ENCODE results near the gene IL11RA. TPM values are rescaled to one million over a fixed set of nuclear protein-coding genes. Genes with fewer than 3 reads are reported as not detected.

The IL11RA gene
- total RNA-seq, 2 experiments from 2014 or later, result 16.7 to 20.1 TPM

DNA sequence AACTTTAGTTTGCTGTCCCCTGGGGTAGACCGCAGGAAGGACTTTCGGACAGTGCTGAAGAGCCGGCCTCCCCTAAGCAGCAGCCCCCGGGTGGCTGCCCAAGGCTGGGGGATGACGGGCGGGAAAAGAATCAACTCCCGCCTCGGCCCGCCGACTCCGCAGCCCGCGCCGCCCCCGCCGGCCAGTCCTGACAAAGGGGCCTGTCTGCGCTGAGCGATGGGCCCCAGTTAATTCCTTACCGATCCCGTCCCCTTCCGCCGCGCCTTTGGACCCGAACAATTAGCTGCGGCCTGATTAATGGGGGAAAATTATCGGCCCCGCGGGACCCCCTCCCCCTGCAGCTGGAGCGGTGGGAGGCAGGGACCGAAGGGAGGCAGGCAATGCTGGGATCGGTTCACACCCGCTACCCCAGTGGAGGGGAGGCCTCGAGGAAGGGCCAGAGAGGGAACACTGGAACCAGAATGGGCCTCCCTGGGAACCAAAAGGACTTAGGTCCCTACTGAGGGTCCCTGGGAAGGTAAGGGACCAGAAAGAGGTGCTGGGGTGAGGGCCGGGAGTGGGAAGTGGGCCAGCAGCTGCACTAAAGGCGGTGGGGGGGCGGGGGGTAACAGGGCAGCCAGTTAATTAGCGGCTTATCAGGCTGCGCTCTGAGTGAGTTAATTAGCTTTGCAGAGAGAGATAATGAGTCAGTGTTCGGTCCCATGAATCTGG, 27.4 kb upstream of the IL11RA start:
- no peaks in the 10 kb centered on the region for H3K9me3 ChIP-seq (ENCODE audit: low read length)
- no peak for DNase-seq (ENCODE audit: low spot score)
- H3K4me1 ChIP-seq (ENCODE audit: insufficient read depth, low read length, poor library complexity, severe bottlenecking), result peaks cover 8% of the 10 kb centered on the region
- H3K9me2 ChIP-seq (ENCODE audit: insufficient read depth, low read length), result no peaks in the 10 kb centered on the region
- intact Hi-C loops (cut with micrococcal nuclease; ENCODE audit: unreplicated experiment), result no loop called here
- no peak overlapping the region for H3K4me2 ChIP-seq (ENCODE audit: low read length)
- no peaks in the 10 kb centered on the region for H4K20me1 ChIP-seq (ENCODE audit: insufficient read depth, low read length)
- no peak overlapping the region for H3K4me3 ChIP-seq (ENCODE audit: low read depth, low read length, poor library complexity, severe bottlenecking)
- H2AFZ ChIP-seq (ENCODE audit: low read length), result no peak overlapping the region
- ChIA-PET CTCF (ENCODE audit: unreplicated experiment) (no interaction called here), POLR2A (interaction anchor here (0.8 kb wide), 1 partner anchor 14 kb away, joined by 3 read pairs; no protein-coding TSS in a partner anchor)
- no peaks in the 10 kb centered on the region for H3K36me3 ChIP-seq (ENCODE audit: insufficient read depth, low read length)
- no peaks in the 10 kb centered on the region for H3K79me2 ChIP-seq (ENCODE audit: insufficient read depth, low read depth, low read length)
- no peak for TF ChIP-seq EZH2phosphoT487 (IDR thresholded peaks at IDR 0.05; ENCODE audit: borderline replicate concordance, low read depth, low read length)
- TF ChIP-seq, protein P1, sequence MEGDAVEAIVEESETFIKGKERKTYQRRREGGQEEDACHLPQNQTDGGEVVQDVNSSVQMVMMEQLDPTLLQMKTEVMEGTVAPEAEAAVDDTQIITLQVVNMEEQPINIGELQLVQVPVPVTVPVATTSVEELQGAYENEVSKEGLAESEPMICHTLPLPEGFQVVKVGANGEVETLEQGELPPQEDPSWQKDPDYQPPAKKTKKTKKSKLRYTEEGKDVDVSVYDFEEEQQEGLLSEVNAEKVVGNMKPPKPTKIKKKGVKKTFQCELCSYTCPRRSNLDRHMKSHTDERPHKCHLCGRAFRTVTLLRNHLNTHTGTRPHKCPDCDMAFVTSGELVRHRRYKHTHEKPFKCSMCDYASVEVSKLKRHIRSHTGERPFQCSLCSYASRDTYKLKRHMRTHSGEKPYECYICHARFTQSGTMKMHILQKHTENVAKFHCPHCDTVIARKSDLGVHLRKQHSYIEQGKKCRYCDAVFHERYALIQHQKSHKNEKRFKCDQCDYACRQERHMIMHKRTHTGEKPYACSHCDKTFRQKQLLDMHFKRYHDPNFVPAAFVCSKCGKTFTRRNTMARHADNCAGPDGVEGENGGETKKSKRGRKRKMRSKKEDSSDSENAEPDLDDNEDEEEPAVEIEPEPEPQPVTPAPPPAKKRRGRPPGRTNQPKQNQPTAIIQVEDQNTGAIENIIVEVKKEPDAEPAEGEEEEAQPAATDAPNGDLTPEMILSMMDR (conservative IDR thresholded peaks at IDR 0.05; ENCODE audit: low read length), result no peak
- H3K27ac ChIP-seq (ENCODE audit: low read depth, low read length, poor library complexity, severe bottlenecking), result no peak overlapping the region
- no TSS peak for BruUV-seq (replicated peaks)

DNA sequence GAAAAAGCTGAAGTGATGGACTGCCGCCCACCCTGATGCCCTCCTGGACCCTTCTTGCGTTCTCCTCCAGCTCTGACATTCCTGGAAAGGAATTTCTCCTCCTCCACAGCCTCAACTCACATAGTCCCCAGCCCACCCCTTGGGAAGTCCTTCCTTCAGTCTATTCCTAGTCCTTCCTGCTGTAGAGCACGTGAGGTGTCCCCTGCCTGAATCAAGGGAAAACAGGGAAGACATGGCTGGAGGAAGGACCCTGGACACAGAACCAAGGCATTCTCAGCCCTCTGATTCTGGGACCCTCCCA, 26.8 kb upstream of the IL11RA start:
- Histone ChIP-seq H2AFZ (ENCODE audit: low read length) (no peak overlapping the region), H3K79me2 (ENCODE audit: insufficient read depth, low read depth, low read length) (no peaks in the 10 kb centered on the region), H3K36me3 (ENCODE audit: insufficient read depth, low read length) (no peaks in the 10 kb centered on the region), H3K9me3 (ENCODE audit: low read length) (no peaks in the 10 kb centered on the region), H3K27ac (ENCODE audit: low read depth, low read length, poor library complexity, severe bottlenecking) (no peak overlapping the region), H3K4me3 (ENCODE audit: low read depth, low read length, poor library complexity, severe bottlenecking) (no peak overlapping the region), H3K4me2 (ENCODE audit: low read length) (no peak overlapping the region), H4K20me1 (ENCODE audit: insufficient read depth, low read length) (no peaks in the 10 kb centered on the region), H3K4me1 (ENCODE audit: insufficient read depth, low read length, poor library complexity, severe bottlenecking) (peaks cover 6% of the 10 kb centered on the region), H3K9me2 (ENCODE audit: insufficient read depth, low read length) (no peaks in the 10 kb centered on the region)
- CTCF ChIA-PET (ENCODE audit: unreplicated experiment), result no interaction called here
- intact Hi-C loops (cut with micrococcal nuclease; ENCODE audit: unreplicated experiment), result no loop called here
- DNase-seq (ENCODE audit: low spot score), result no peak
- POLR2A ChIA-PET, result interaction anchor here (0.8 kb wide), 1 partner anchor 13 kb away, joined by 3 read pairs; no protein-coding TSS in a partner anchor
- TF ChIP-seq EZH2phosphoT487 (IDR thresholded peaks at IDR 0.05; ENCODE audit: borderline replicate concordance, low read depth, low read length), result no peak
- TF ChIP-seq, protein P1 (conservative IDR thresholded peaks at IDR 0.05; ENCODE audit: low read length), result no peak
- BruUV-seq (replicated peaks), result no TSS peak

Data from OCI-LY7 (cell line).